NCI-H748 treated with DMSO at 0.1 percent for 48 hours (cell line): ENCODE data around the gene TMEM169.
"Not testable (repeated sequence)": the region's sequence is repeated elsewhere in the genome, so short reads cannot be mapped to it uniquely, and the experiment has no call there.

Experiments
- DNase-seq: peaks from one replicate; lab custom pipeline; 2025; lab: John Stamatoyannopoulos, UW

TMEM169 gene

DNA sequence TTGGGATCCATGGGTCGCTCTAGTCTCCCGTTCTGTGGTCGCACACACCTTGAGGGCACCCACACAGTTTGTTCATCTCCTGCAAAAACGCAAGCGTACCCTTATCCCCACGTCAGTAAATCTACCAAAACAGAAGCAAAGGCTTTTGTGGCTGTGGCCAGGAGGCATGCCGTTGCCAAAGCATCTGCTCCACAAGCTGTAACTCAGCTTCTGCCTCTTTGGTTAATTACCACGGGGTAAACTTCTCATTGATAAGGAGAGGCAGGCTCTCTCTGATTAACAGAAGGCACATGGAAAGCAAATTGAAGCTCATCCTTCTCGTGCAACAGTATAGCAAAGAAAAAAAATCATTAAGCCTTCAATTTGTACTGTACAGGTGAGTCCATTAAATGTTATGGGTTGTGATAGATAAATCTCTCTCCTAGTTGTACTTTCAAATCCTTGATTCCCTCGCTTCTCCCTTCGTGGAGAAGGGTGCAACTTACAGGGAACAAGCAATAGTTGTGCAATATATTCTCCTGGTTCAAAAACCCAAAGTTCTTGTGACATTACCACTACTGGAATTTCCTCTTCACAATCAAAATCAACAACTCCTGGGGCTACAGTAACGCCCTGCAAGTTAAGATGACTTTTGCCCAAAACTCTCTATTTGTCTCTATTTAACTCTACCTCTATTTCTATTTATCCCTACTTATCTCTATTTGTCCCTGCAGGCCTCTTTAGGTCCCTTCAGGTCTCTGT is 10.4 kb upstream of the TMEM169 start:
- DNase-seq = no peak

- DNase-seq = no peak
These were observed 9.2 kb upstream of the TMEM169 start for GRCh38 chr2:216072473-216072872.

DNA sequence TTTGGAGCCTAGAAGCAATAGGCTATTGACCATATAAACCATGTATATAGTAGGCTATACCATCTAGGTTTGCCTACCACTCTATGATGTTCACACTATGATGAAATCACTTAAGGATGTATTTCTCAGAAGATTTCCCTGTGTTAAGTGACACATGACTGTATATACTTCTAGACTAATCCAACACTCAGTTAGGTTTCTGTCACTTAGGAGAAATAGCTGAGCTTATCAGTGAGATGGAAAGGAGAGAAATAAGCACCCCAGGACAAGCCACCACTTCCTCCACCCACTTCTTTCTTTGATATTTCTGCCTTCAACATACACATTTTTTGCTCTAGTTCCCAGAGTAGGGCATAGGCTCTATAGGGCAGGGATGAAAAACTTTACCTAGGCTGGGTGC is 7.9 kb upstream of the TMEM169 start:
- no peak for DNase-seq

DNA sequence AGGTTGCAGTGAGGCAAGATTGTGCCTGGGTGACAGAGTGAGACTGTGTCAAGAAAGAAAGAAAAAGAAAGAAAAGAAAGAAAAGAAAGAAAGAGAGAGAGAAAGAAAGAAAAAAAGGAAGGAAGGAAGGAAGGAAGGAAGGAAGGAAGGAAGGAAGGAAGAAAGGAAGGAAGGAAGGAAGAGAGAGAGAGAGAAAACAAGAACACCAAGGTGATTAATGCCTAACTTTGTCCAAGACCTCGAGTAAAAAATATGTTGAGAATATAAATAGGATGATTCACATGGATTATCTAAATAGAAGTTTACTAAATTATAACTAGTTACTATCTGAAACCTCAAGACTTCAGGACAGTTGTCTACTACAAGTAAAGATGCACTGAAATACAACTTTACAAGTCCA is 7.3 kb upstream of the TMEM169 start:
- no peak for DNase-seq

DNA sequence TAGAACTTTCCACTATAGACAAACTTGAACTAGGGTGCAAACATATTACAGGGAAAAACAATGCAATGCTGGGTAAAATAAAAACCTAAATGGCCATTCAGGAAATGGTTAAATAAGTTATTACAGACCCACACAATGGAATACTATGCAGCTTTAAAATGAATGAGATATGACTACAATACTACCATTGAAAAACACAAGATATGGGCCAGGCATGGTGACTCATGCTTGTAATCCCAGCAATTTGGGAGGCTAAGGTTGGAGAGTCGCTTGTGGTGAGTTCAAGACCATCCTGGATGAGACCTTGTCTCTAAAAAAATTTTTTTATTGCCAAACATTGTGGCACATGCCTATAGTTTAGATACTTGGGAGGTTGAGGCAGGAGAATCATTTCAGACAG is 6.9 kb upstream of the TMEM169 start:
- DNase-seq = no peak

DNA sequence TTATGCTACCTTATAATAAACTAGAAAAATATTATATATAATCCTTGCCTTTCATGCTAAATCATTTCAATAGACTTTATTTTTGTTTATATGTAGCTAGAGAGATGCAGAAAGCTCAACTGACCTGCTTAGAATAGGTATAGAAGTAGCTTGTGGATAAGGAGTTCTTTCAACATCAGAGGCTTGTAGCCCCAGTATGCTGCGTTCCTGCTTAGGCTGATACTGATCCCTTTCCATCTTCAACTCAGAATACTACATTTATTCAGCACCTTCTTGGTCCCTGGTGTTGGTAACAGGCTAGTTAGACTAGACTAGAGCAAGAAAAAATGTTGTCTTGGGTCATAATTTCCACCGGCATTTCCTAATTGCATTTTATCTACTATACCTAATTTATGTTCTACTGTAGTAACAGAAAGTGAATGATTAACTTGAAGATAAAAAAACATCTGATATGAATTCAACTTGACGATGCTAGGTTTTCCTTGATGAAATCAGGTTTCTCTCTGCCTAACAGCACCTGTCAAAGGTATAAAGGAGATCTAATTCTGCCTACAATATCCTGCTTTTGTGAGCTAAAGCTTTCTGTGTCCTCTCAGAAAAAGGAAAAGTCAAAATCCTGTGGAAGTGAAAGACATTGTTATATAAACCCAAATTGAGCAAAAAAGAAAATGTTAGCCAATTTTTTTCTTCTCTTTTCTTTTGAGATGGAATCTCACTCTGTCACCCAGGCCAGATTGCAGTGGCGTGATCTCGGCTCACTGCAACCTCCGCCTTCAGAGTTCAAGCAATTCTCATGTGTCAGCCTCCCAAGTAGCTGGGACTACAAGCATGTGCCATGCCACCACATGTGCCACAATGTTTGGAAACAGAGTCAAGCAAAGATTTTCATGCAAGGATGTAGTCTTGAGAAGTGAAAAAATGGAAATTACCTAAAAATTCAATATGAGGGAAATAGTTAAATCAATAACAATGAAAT is 5.9 kb upstream of the TMEM169 start:
- no peak for DNase-seq

GRCh38 chr2:216078776-216079175 is 2.9 kb upstream of the TMEM169 start:
- no peak for DNase-seq

DNA sequence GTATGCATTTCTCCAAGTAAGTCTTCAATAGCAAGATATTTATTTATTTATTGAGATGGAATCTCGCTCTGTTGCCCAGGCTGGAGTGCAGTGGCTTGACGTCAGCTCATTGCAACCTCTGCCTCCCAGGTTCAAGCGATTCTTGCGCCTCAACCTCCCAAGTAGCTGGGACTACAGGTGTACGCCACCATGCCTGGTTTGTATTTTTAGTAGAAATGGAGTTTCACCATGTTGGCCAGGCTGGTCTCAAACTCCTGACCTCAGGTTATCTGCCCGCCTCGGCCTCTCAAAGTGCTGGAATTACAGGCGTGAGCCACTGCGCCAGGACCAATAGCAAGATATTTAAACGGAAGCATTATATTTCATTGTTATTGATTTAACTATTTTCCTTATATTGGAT is 1.7 kb upstream of the TMEM169 start:
- DNase-seq = not testable (repeated sequence)

DNA sequence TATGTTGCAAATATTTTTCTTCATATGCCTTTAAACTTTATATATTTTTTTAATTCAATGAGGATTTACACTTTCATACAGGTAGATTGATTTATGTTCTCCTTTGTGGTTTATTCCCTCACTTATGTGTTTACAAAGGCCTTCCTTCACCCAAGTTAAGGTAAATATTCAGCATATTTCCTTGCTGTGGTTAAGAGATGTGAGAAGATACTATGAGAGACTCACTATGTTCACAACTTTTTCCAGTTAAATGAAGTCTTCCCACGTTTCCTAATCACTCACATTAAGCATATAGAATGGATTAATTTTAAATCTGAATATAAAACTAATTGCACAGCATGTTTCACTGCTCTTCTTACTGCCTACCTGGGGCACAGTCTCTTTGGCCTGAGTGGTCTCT is 707 bp upstream of the TMEM169 start:
- DNase-seq = no peak

- DNase-seq = no peak
These were observed 495 bp downstream of the TMEM169 start for GRCh38 chr2:216082117-216082711.

DNA sequence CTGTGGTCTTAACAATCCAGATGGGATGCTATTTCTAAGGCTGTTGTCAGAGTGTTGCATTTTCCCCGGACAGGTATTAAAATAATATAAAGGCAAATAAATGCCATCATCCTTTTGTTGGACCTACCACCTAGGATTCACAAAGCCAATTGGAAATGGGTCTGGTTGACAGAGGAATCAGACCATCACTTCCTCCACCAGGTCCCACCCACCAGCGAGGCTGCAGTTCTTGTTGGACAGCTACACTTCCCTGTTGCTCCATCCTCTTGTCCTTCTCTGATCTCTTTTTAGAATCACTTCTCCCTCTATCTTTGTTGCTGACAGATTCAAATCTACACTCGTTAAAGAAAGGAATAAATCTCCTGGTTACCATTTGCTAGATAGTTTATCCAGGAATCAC is 1.1 kb downstream of the TMEM169 start:
- DNase-seq = peak; percentile 36

DNA sequence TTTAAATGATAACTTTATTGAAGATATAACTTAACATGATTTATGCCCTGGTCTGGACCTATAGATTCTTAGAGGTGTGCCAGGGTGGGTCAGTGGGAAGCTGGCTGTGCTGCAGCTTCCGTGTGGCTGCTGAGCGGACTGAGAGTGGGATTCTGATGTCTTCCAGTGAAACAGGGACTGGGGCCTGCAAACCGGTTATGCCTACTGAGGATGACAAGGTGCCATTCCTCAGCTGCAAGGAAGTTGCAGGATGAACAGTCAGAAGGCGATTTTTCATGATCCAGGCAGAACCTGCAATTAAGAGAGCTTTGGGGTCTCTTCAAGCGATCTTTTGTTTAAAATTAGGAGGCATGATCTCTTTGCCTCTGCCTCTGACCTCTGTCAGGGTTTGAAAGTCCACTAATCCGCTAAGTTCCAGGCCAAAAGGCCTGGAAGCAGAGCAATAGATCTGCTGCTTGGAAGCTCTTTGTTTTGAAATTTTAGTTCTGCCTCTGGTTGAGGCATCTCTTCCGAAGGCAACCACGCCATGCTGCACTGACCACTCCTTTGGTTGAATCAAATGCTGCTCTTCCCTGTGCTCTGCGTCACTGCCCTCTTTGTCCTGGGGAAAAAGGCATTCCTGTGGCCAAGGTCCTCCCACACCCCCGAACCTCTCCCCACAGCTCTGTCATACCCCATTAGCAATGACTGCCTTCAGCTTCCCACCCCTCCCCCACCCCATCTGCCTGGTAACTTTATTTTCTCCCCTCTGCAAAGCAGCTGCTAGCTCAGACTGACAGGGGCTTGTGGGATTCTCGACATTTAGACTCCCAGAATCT is 2.0 kb downstream of the TMEM169 start:
- no peak for DNase-seq

- DNase-seq = no peak
These were observed 2.8 kb downstream of the TMEM169 start for GRCh38 chr2:216084547-216084946.

DNA sequence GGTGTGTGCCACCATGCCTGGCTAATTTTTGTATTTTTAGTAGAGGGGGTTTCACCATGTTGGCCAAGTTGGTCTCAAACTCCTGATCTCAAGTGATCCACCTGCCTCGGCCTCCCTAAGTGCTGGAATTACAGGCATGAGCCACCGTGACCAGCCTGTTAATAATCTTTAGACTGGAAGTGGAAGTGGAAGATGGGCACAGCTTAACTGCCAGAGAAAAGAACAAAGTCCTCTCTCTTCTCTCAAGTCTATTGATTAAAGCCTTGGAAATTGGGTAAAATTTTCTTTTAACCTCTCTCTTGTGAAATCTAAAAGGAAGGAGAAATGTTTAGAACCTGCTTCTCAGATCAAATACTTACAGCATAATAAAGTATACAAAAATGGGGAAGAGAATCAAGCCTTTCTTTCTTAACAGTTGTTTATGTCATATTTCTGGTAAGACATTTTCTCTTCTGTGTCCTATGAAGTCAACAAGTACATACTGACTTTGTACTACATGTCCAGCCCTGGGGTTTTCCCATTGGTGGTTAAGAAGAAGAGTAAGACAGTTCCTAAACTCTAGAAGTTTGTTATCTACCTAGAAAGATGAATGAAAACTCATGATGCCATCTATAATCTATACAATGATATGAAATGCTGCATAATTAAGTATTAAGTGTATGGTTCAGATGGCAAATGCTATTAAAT is 4.6 kb downstream of the TMEM169 start:
- DNase-seq = no peak

GRCh38 chr2:216090369-216090786 is 8.7 kb downstream of the TMEM169 start:
- no peak for DNase-seq

GRCh38 chr2:216092646-216093045 is 10.9 kb downstream of the TMEM169 start:
- no peak for DNase-seq

- no peak for DNase-seq
These were observed 13.0 kb downstream of the TMEM169 start for GRCh38 chr2:216094701-216095100.

- DNase-seq = no peak
These were observed 17.0 kb downstream of the TMEM169 start for GRCh38 chr2:216098421-216099334.

- no peak for DNase-seq
These were observed 19.4 kb downstream of the TMEM169 start for GRCh38 chr2:216101109-216101508.

DNA sequence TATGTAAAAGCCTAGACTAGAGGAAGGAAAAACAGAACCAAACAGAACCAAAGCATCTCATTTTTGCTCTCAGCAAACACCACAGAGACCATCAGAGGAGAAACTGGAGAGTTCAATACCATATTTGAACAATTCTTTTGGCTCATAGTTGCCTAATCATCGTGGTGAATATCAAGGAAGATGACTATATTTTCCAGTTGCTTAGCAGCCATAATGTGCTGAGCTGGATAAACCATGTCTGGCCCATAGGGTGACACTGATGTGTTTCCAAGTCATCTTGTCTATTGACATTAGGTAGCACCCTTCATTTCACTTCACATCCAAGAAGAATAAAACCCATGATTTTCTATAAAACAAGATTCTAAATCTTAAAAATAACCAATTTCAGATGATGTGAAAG is 21.5 kb downstream of the TMEM169 start:
- no peak for DNase-seq
